GM12801 (cell line): ENCODE results near the gene CHMP5.

Experiments used
- CTCF ChIP-seq: IDR thresholded peaks from one replicate; pipeline ENCODE4 v1.5.1; 2011; ENCODE audit warnings: control low read depth; ENCODE audit not compliant: insufficient read length; ENCODE audit errors: extremely low read depth

CHMP5 gene

GRCh38 chr9:33320568-33321261 lies 55.9 kb downstream of the CHMP5 start:
- no peak for TF ChIP-seq CTCF

DNA sequence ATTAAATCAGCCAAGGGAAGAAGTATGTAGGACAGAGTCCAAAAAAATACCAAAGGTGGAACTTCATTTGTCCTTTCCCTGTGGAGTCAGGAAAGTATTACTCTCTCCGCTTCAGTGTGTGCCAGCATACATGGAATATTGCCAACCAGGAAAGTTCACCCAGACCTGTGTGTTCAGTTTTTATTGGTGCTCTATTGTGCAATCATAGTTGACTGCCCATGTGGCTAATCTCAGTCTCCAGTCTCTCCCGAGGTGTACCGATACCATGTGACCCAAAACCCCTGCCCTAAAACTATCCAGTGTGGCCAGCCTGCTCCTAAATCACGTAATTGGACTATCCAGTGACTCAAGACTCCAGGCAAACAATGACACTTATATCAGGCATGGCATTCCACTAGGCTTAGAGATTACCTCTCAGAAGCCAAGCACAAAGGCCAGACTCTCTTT lies 64.3 kb downstream of the CHMP5 start:
- no peak for TF ChIP-seq CTCF

DNA sequence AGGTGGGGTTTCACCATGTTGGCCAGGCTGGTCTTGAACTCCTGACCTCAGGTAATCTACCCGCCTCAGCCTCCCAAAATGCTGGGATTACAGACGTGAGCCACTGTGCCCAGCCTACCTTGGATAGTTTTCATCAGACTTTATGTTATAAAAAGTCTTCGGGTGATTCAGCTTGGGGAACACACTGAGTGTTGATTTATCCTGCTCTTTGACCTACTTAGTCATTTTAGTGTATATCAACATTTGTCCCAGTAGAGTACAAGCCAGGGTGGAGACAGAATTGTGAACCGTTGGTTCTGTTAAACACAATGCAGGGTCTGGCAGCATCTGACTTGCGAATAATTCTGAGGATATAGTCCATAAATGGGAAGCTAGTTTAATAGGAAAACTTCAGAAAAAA lies 65.1 kb downstream of the CHMP5 start:
- no peak for TF ChIP-seq CTCF

DNA sequence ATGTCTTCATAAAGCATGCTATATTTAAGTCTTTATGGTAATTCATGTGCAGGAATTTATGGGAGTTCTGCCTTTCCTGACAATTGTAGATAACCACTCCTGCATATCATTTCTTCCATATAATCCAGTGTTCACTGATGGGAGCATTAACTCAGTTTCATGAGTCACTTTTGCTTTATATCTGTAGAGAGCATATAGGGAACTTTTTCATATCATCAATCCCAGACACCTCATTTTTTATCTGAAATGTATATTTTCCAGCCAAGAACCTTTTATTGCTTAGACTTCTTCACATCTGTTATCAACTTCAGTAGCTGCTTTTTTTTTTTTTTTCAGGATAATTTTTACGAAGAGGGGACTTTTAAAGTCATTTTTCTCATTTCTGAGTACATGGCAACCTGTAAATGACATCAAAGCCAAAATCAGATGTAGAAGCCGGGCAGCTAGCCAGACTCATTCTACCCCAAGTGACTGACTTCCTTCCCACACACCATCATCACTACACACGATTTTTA lies 66.6 kb downstream of the CHMP5 start:
- no peak for TF ChIP-seq CTCF
